ENCODE measurements around the gene ZNF782.
"Not testable (repeated sequence)": the region's sequence is repeated elsewhere in the genome, so short reads cannot be mapped to it uniquely, and the experiment has no call there.

Gene ZNF782

GRCh38 chr9:96852676-96853075 is 1.6 kb downstream of the ZNF782 start:
- DNase-seq = no peak

DNA sequence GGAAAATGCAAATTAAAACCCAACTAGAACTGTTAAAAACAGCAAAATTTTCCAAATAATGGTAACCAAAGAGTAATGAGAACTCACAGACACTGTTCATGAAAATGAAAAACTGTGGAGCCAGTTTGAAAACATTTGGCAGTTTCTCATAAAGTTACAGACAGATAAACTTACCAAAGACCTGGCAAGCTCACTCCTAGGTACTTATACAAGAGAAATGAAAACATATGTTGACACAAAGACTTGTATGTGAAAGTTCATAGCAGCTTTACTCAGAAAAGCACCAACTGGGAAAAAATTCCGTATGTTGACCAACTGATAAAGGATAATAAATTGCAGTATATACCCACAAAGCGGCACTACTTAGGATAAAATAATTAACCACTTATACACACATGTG is 10.3 kb downstream of the ZNF782 start:
- DNase-seq = no peak

DNA sequence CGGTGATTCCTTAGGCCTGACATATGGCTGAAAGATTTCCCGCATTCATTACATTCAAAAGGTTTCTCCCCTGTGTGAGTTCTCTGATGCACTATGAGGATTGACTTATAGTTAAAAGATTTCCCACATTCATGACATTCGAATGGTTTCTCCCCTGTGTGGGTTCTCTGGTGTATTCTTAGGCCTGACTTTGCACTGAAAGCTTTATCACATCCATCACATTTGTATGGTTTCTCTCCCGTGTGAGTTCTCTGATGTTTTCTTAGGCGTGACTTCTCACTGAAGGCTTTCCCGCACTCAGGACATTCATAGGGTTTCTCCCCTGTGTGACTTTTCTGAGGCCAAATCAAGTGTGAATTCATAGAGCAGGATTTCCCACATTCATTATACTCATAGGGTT is 35.8 kb downstream of the ZNF782 start:
- no peak for DNase-seq

GRCh38 chr9:96817973-96818372 is 36.3 kb downstream of the ZNF782 start:
- no peak for DNase-seq

GRCh38 chr9:96813607-96814006 is 40.7 kb downstream of the ZNF782 start:
- DNase-seq = no peak

DNA sequence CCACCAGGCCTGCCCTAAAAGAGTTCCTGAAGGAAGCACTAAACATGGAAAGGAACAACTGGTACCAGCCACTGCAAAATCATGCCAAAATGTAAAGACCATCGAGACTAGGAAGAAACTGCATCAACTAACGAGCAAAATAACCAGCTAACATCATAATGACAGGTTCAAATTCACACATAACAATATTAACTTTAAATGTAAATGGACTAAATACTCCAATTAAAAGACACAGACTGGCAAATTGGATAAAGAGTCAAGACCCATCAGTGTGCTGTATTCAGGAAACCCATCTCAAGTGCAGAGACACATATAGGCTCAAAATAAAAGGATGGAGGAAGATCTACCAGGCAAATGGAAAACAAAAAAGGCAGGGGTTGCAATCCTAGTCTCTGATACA is 55.4 kb downstream of the ZNF782 start:
- not testable (repeated sequence) for DNase-seq

DNA sequence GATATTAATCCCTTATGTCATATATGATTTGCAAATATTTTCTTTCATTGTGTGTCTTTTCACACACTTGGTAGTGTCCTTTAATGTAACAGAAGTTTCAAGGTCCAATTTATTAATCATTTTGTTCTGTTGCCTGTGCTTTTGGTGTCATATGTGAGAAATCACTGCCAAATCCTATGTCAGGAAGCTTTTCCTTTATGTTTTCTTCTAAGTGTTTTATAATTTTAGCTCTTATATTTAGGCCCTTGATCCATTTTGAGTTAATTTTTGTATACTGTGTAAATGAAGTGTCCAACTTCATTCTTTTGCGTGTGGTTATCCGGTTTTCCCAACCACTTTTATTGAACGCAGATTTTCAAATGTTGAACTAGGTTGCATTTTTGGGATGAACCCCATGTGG is 70.3 kb downstream of the ZNF782 start:
- no peak for DNase-seq

DNA sequence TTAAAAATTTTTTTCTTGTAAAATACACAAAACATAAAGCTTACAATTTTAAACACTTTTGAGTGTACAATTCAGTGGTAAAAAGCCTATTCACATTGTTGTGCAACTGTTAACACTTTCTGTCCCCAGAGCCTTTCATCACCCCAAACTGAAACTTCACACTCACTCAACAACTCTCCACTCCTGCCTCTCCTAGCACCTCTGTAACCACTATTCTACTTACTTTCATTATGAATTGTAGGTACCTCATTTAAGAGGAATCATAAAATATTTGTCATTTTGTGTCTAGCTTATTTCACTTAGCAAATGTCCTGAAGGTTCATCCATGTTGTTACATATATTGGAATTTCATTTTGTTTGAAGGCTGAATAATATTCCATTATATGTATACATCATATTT is 72.1 kb downstream of the ZNF782 start:
- no peak for DNase-seq

DNA sequence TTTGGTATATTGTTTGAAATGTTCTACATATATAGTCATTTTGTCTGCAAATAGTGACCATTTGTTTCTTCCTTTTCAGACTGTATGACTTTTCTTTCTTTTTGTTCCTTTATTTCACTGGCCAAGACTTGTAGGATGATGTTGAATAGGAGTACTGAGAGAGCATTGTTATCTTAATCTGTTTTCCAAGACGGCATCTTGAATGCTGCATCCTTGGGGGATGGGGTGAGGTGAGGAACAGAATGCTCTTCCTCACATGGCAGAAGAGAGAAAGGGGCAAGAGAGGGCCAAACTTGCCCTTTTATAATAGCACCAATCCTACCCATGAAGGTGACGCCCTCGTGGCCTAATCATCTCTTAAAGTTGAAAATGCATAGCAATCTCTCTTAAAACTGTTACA is 72.8 kb downstream of the ZNF782 start:
- DNase-seq = no peak

DNA sequence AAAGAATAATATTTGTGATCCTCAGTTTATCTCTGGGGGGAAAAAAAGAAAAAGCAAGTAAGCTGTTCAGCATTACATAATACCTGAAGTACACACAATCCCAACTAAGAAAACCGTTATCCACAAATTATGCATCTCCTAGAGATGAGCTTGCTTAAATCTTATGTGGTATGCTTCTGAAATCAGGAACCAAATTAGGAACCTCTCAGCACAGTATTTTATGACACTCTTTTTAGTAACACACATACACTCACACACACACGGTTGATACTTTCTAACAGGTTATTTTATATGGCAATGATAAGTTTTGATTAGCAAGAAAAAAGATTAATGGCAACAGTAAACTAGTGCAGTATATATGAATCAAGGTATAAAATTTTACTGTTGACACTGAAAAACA is 75.2 kb downstream of the ZNF782 start:
- no peak for DNase-seq

GRCh38 chr9:96777426-96777864 is 76.9 kb downstream of the ZNF782 start:
- DNase-seq = no peak

- no peak for DNase-seq
These were observed 83.2 kb downstream of the ZNF782 start for GRCh38 chr9:96771124-96771523.

GRCh38 chr9:96769989-96770388 is 84.3 kb downstream of the ZNF782 start:
- DNase-seq = no peak
